Left forelimb (tissue), 1 donor: ENCODE measurements around the gene ZNF341.
"Not testable (repeated sequence)": the region's sequence is repeated elsewhere in the genome, so short reads cannot be mapped to it uniquely, and the experiment has no call there.

Experiments
- DNase-seq: peaks from one replicate; pipeline ENCODE4 v3.0.0-alpha.2; 2018; ENCODE audit warnings: low spot score

ZNF341 gene

GRCh38 chr20:33770005-33770404 lies 38.2 kb downstream of the ZNF341 start:
- DNase-seq = no peak

DNA sequence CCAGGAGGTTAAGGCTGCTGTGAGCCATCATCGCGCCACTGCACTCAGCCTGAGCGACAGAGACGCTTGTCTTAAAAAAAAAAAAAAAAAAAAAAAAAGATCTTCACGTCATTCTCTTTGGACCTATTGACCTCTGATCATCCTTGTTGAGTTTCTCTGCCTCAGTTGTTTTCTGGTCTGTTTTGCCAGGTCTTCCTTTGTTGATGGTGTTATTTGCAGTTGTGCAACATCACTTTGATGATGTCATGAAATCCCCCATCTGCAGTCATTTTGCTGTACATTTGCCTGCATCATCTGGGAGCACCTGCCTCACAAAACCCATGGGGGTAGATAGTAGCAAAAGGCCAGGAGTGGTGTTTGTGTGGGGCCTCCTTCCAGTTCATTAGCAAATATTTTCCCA lies 40.1 kb downstream of the ZNF341 start:
- no peak for DNase-seq

GRCh38 chr20:33772439-33772838 lies 40.6 kb downstream of the ZNF341 start:
- DNase-seq = no peak

- DNase-seq = no peak
Observed at GRCh38 chr20:33773412-33774089, 41.8 kb downstream of the ZNF341 start.

- DNase-seq = no peak
Observed at GRCh38 chr20:33777816-33778215, 46.0 kb downstream of the ZNF341 start.

DNA sequence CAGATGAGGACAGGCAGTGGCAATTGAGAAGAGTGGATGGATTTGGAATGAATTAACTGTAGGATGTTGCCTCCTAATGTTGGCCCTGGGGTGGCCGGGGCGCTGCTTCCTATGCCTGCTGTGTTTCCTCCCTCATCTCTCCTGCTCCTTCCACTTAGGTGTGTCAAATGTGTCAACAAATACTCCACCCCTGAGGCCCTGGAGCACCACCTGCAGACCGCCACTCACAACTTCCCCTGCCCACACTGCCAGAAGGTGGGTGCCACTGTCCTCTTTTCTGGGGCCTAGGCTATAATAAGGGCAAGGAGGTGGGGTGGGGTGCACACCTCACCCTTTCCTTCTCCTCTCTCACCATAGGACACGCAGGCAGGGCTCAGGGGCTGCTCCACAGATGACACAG lies 49.3 kb downstream of the ZNF341 start:
- DNase-seq = no peak

- no peak for DNase-seq
Observed at GRCh38 chr20:33781945-33782344, 50.1 kb downstream of the ZNF341 start.

DNA sequence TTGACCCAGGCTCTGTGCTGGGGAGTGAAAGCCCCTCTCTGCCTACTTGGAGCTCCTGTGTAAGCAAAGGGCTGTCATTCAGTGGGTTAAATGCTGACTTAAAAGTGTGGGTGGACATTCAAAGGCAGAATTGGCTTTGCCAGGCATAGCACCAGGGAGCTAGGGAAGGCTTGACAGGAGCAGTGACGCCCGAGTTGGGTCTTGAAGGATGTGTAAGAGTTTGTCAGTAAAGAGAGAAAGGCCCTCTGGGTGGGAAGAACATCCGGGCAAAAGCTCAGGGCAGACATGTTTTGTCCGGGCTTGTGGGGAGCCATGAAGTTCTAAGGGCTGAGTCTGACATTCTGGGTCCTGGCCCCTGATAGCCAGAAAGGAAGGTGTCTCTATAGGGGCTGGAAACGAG lies 51.5 kb downstream of the ZNF341 start:
- no peak for DNase-seq

GRCh38 chr20:33783818-33784217 lies 52.0 kb downstream of the ZNF341 start:
- DNase-seq = no peak

DNA sequence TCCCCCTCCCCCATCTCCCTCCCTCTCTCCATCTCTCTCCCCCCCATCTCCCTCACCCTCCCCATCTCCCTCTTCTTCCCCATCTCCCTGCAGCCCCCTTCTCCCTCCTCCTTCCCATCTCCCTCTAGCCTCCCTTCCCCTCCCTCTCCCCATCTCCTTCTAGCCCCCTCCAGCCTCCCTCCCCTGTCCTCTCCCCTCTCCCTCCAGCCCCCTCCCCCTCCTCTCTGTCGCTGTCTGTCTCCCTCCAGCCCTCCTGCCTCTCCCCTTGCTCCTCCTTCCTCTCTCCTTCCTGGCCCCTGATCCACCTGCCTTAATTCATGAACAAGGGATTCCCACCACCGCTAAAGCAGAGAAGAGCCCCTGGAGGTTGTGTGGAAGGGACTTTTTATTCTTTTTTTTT lies 52.4 kb downstream of the ZNF341 start:
- DNase-seq = no peak

DNA sequence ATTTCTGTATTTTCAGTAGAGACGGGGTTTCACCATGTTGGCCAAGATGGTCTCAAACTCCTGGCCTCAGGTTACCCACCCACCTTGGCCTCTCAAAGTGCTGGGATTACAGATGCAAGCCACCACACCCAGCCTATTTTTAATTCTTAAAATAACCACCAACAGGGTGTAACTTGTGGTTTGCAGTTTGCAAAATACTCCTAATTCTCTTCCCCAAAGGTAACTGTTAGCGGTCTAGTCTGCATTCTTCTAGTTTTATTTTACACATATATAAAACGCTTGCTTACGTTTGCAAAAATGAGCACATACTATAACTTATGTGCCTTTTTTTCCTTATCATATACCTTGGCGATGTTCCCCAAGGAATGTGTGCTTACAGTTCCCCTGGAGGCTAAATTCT lies 53.7 kb downstream of the ZNF341 start:
- DNase-seq = no peak

DNA sequence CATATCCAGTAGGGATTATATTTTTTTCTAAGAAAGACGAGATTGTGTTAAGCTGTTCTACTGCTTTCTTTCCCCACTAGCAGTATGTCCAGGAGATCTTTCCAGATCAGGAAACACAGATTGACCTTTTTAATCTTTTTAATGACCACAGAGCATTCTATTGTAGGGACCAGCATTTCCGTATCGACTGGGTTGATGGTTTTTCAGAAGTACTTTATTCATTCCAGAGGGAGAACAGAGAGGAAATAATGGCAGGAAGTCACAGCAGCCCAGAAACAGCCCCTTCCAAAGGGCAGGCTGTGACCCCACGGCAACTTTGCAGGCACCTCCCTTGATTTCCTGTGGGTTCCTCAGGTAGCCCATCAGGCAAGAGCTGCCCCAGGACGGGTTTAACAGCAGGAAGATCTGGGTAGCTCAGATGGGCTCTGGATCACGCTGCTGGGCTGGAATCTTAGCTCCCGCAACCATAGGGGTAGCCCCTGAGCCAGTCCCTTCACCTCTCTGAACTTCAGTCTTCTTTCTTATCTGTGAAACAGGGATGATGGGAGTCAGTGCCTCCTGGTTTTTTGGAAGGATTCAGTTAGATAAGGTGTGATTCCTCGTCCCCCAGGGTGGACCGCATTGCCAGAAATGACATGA lies 55.6 kb downstream of the ZNF341 start:
- DNase-seq = no peak

- DNase-seq = no peak
Observed at GRCh38 chr20:33788351-33789049, 56.7 kb downstream of the ZNF341 start.

DNA sequence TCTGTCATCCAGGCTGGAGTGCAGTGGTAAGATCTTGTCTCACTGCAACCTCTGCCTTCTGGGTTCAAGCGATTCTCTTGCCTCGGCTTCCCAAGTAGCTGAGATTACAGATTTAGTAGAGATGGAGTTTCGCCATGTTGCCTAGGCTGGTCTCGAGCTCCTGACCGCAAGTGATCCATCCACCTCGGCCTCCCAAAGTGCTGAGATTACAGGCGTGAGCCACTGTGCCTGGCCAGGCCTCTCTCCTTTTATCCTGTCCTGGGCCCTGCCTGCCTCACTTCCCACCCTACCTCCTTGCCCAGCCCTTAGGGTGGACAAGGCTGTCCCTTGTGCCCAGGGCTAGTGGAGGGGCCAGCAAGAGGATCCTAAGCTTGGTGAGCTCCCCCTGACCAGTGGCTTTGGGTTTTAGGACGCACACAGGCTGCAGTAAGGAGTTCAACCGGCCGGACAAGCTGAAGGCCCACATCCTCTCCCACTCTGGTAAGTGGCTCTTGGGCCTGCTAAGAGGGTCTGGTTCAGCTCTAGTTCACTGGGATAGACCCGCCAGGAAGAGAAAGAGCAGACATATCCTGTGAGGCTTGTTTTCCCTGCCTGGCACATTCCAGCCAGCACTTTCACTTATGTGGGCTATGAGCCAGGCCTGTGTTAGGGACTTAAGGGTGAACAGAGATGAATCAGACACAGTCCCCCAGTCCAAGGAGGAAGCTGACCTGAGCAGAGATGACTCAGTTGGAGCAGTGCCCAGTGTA lies 57.5 kb downstream of the ZNF341 start:
- DNase-seq = no peak

GRCh38 chr20:33789858-33790182 lies 58.0 kb downstream of the ZNF341 start:
- DNase-seq = no peak

GRCh38 chr20:33790566-33790965 lies 58.8 kb downstream of the ZNF341 start:
- no peak for DNase-seq

DNA sequence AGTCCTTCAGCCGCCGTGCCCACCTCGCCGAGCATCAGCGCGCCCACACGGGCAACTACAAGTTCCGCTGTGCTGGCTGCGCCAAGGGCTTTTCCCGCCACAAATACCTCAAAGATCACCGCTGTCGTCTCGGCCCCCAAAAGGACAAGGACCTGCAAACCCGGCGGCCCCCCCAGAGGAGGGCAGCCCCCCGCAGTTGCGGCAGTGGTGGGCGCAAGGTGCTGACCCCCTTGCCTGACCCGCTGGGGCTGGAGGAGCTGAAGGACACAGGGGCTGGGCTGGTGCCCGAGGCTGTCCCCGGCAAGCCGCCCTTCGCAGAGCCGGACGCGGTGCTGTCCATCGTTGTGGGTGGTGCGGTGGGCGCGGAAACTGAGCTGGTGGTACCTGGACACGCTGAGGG lies 59.2 kb downstream of the ZNF341 start:
- no peak for DNase-seq

- no peak for DNase-seq
Observed at GRCh38 chr20:33791540-33791939, 59.7 kb downstream of the ZNF341 start.

DNA sequence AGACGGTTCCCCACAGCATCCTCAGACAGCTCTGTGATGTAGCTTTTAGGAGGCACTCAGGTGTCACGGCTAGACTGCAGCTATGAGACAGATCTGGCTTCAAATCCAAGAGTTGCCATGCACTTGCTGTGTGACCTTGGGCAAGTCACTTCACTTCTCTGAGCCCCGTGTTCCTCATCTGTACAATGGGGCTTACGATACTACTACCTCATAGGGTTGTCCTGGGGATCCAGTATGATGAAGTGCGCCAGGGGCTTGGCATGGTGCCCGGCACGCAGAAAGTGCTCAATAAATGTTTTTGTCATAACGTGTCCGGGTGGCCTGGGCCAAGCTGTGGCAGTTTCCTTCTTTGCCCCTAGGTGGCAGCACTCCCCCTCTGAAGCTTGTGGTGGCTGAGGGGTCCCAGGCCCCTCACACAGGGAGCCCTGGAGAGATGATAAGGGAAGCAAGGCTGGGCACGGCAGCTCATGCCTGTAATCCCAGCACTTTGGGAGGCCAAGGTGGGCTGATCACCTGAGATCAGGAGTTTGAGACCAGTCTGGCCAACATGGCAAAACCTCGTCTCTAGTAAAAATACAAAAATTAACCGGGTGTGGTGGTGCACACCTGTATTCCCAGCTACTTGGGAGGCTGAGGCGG lies 60.3 kb downstream of the ZNF341 start:
- no peak for DNase-seq

GRCh38 chr20:33792598-33792989 lies 60.8 kb downstream of the ZNF341 start:
- not testable (repeated sequence) for DNase-seq

DNA sequence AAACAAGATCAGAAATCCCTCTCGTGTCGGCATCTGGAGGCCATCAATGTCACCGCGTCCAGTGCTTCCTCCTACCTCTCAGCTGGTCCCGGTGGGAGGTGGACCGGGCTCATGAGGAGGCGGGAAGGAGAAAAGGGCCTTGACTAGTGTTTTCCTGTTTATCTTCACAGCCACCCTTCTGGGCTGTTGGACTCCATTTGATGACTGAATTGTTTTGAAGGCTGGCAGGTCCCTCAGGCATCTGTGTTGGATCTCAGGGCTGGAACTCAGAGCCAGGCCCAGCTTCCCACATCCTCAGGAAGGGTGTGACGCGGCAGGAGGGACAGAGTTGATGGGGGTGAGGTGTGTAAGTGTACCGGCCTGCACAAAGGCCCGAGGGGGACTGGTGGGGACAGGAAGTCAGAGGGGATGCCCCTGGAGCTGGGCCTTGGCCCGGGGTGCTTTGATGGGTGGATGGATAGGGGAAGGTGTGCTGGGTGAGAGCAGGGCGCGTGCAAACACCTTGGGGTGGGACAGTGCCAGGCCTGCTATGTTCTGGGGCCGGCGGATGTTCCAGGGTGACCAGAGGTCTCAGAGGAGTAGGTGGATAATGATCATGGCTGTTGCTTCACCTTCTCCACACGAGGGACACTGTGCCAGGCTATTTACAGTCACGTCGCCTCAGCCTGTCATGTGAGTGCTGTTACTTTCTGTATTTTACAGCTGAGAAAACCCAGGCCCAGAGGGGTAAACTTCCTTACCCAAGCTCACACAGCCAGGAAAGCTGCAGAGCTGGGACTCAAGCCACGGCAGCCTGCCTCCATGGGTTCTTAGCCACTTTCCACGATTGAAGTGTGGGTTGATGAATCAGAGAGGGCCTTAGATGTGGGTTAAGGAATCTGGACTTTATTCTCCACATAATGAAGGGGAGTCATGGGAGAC lies 61.5 kb downstream of the ZNF341 start:
- no peak for DNase-seq
